ENCODE measurements around the gene IFT80. TPM values are rescaled to one million over a fixed set of nuclear protein-coding genes. Genes with fewer than 3 reads are reported as not detected.

Gene IFT80
- total and polyA plus RNA-seq, 9 of the 15 experiments (the other 6 are each of a cell fraction or from before 2014, with no cell fraction given) = 6.7 to 21.1 (median 16.4) TPM

GRCh38 chr3:160213191-160213590, 185.8 kb downstream of the IFT80 start:
- Histone ChIP-seq H3K27me3 (ENCODE audit: control insufficient read depth in 2 of 2, insufficient read depth in 2 of 2, low read length in 2 of 2) (peaks cover 6 to 12% of the 10 kb centered on the region in 2 experiments; a peak in 4 of 5 replicates), H3K4me3 (no peak overlapping the region), H2AFZ (ENCODE audit: low read depth, low read length) (no peak overlapping the region), H3K9me3 (replicated peaks; ENCODE audit: control insufficient read depth, insufficient read depth, low read depth, low read length) (no peaks in the 10 kb centered on the region), H3K9ac (ENCODE audit: insufficient read depth in 1 of 2, low read depth in 2 of 2, low read length in 2 of 2) (no peak overlapping the region), H3K9me1 (ENCODE audit: control insufficient read depth, insufficient read depth, low read length) (no peaks in the 10 kb centered on the region), H4K20me1 (replicated peaks; ENCODE audit: control insufficient read depth, insufficient read depth, low read length) (no peaks in the 10 kb centered on the region), H3K36me3 (ENCODE audit: control insufficient read depth, insufficient read depth, low read length) (no peaks in the 10 kb centered on the region), H3K4me2 (ENCODE audit: insufficient read depth, low read length) (no peak overlapping the region), H3K4me1 (replicated peaks in 1 of 2; ENCODE audit: control insufficient read depth in 2 of 2, insufficient read depth in 2 of 2, low read length in 2 of 2) (no peaks in the 10 kb centered on the region), H3K27ac (ENCODE audit: extremely low read depth, low read depth, low read length) (no peak overlapping the region), H3K79me2 (ENCODE audit: control insufficient read depth, insufficient read depth, low read length) (no peaks in the 10 kb centered on the region)
- CTCF ChIA-PET (ENCODE audit: low intra/inter-chr PET ratio) = no interaction called here
- in situ Hi-C loops (cut with MboI) = loop anchor here (25.0 kb wide), 1 partner anchor 1024 kb away; no protein-coding TSS in a partner anchor
- POLR2A ChIA-PET = interaction anchor here (1.2 kb wide), 1 partner anchor 10 kb away, joined by 3 read pairs; no protein-coding TSS in a partner anchor
- no peak for TF ChIP-seq HDAC8 (tag; IDR thresholded peaks at IDR 0.05)
- no peak for TF ChIP-seq MYC (IDR thresholded peaks at IDR 0.05; ENCODE audit: low read depth, low read length)
- TF ChIP-seq MYC (CRISPR knock-in tag; IDR thresholded peaks at IDR 0.05; ENCODE audit: borderline replicate concordance, low read depth) = no peak
- TF ChIP-seq NR4A1 (CRISPR knock-in tag; IDR thresholded peaks at IDR 0.05) = no peak
- TF ChIP-seq NR4A1 (tag; IDR thresholded peaks at IDR 0.05) = no peak
- TF ChIP-seq HNRNPL (IDR thresholded peaks at IDR 0.05; ENCODE audit: low read depth, low read length) = no peak
- no peak for TF ChIP-seq TFE3 (CRISPR knock-in tag; IDR thresholded peaks at IDR 0.05)
- no peak for TF ChIP-seq MTA2 (IDR thresholded peaks at IDR 0.05; ENCODE audit: low read depth)
- no peak for TF ChIP-seq XRCC3 (IDR thresholded peaks at IDR 0.05)
- ATAC-seq = no peak
- intact Hi-C loops (cut with micrococcal nuclease) = no loop called here
- WGBS (ENCODE audit: insufficient coverage, low coverage, missing lambda C conversion rate) = 5% methylated on average over 1 of the region's 1 CpG
- no TSS peak for BruUV-seq (replicated peaks)
- no peak for DNase-seq (ENCODE audit: extremely low read depth in 1 of 4, low spot score in 3 of 4)
- no peak for FAIRE-seq

Data from K562 (cell line).